Stromal cell of bone marrow (primary cell): Measurements from ENCODE around the gene XIRP2.
"Not testable (repeated sequence)": the region's sequence is repeated elsewhere in the genome, so short reads cannot be mapped to it uniquely, and the experiment has no call there.

ENCODE experiments used
- DNase-seq: peaks from one replicate; pipeline ENCODE4 v3.0.0-alpha.2; 2012; ENCODE audit warnings: low read depth

Gene XIRP2

GRCh38 chr2:166932032-166932431, 43.8 kb downstream of the XIRP2 start:
- DNase-seq, result no peak

GRCh38 chr2:166934817-166935216, 46.5 kb downstream of the XIRP2 start:
- DNase-seq, result no peak

GRCh38 chr2:166942377-166942776, 54.1 kb downstream of the XIRP2 start:
- no peak for DNase-seq

GRCh38 chr2:166944909-166945308, 56.6 kb downstream of the XIRP2 start:
- no peak for DNase-seq

GRCh38 chr2:166957686-166958085, 69.4 kb downstream of the XIRP2 start:
- no peak for DNase-seq

GRCh38 chr2:166958986-166959481, 70.8 kb downstream of the XIRP2 start:
- no peak for DNase-seq

GRCh38 chr2:166959556-166959955, 71.3 kb downstream of the XIRP2 start:
- DNase-seq, result no peak

- no peak for DNase-seq
These were observed 72.5 kb downstream of the XIRP2 start for GRCh38 chr2:166960702-166961270.

GRCh38 chr2:166961933-166962332, 73.7 kb downstream of the XIRP2 start:
- no peak for DNase-seq

GRCh38 chr2:166969486-166969885, 81.2 kb downstream of the XIRP2 start:
- no peak for DNase-seq

GRCh38 chr2:166972002-166972401, 83.7 kb downstream of the XIRP2 start:
- no peak for DNase-seq

- no peak for DNase-seq
These were observed 84.1 kb downstream of the XIRP2 start for GRCh38 chr2:166972418-166972817.

GRCh38 chr2:166984188-166984587, 95.9 kb downstream of the XIRP2 start:
- no peak for DNase-seq

GRCh38 chr2:166984797-166985196, 96.5 kb downstream of the XIRP2 start:
- DNase-seq, result no peak

GRCh38 chr2:166994588-166995336, 106.5 kb downstream of the XIRP2 start:
- DNase-seq, result no peak

GRCh38 chr2:166996465-166996864, 108.2 kb downstream of the XIRP2 start:
- DNase-seq, result no peak

GRCh38 chr2:167001165-167001564, 112.9 kb downstream of the XIRP2 start:
- DNase-seq, result no peak

- DNase-seq, result no peak
These were observed 116.8 kb downstream of the XIRP2 start for GRCh38 chr2:167005096-167005495.

- no peak for DNase-seq
These were observed 124.9 kb downstream of the XIRP2 start for GRCh38 chr2:167013227-167013626.

- DNase-seq, result no peak
These were observed 127.5 kb downstream of the XIRP2 start for GRCh38 chr2:167015806-167016205.

- no peak for DNase-seq
These were observed 128.7 kb downstream of the XIRP2 start for GRCh38 chr2:167017021-167017420.

- no peak for DNase-seq
These were observed 130.3 kb downstream of the XIRP2 start for GRCh38 chr2:167018590-167018989.

- no peak for DNase-seq
These were observed 140.2 kb downstream of the XIRP2 start for GRCh38 chr2:167028503-167028902.

GRCh38 chr2:167034976-167035375, 146.7 kb downstream of the XIRP2 start:
- DNase-seq, result not testable (repeated sequence)
